ENCODE measurements around the gene VASH2. TPM values are rescaled to one million over a fixed set of nuclear protein-coding genes. Genes with fewer than 3 reads are reported as not detected.

VASH2 gene
- total RNA-seq, 1 experiment from 2014 or later, result not detected

- intact Hi-C loops (cut with micrococcal nuclease), result no loop called here
- TF ChIP-seq CTCF (IDR thresholded peaks at IDR 0.05; ENCODE audit: unreplicated experiment), result no peak
- Mint-ChIP-seq H3K4me3 (ENCODE audit: unreplicated experiment) (no peak overlapping the region), H3K4me1 (ENCODE audit: insufficient read depth, unreplicated experiment) (no peaks in the 10 kb centered on the region), H3K27me3 (ENCODE audit: insufficient read depth, unreplicated experiment) (no peaks in the 10 kb centered on the region), H3K9me3 (ENCODE audit: unreplicated experiment) (no peaks in the 10 kb centered on the region), H3K27ac (ENCODE audit: low read depth, unreplicated experiment) (no peak overlapping the region), H3K36me3 (ENCODE audit: insufficient read depth, unreplicated experiment) (no peaks in the 10 kb centered on the region)
- BruUV-seq (replicated peaks), result no TSS peak
- ChIA-PET POLR2A (no interaction called here), CTCF (interaction anchor here (0.8 to 1.2 kb wide), 5 partner anchors 9 to 15 kb away, joined by 3 to 5 read pairs (median 4); no protein-coding TSS in a partner anchor)
- no peak for DNase-seq (ENCODE audit: unreplicated experiment)
Observed at GRCh38 chr1:212981571-212982328, 31.4 kb downstream of the VASH2 start.

GRCh38 chr1:212982430-212983152 is 32.2 kb downstream of the VASH2 start:
- DNase-seq (ENCODE audit: unreplicated experiment), result no peak
- H3K27ac Mint-ChIP-seq (ENCODE audit: low read depth, unreplicated experiment), result no peak overlapping the region
- intact Hi-C loops (cut with micrococcal nuclease), result no loop called here
- TF ChIP-seq CTCF (IDR thresholded peaks at IDR 0.05; ENCODE audit: unreplicated experiment), result no peak
- BruUV-seq (replicated peaks), result no TSS peak
- H3K36me3 Mint-ChIP-seq (ENCODE audit: insufficient read depth, unreplicated experiment), result no peaks in the 10 kb centered on the region
- ChIA-PET POLR2A (interaction anchor here (0.8 kb wide), 1 partner anchor 191 kb away, joined by 3 read pairs; the partner anchor contains the start of gene NSL1), CTCF (interaction anchor here (0.8 to 1.2 kb wide), 5 partner anchors 8 to 109 kb away, joined by 3 to 5 read pairs (median 4); no protein-coding TSS in a partner anchor)
- no peak overlapping the region for H3K4me3 Mint-ChIP-seq (ENCODE audit: unreplicated experiment)
- no peaks in the 10 kb centered on the region for H3K4me1 Mint-ChIP-seq (ENCODE audit: insufficient read depth, unreplicated experiment)
- H3K9me3 Mint-ChIP-seq (ENCODE audit: unreplicated experiment), result no peaks in the 10 kb centered on the region
- no peaks in the 10 kb centered on the region for H3K27me3 Mint-ChIP-seq (ENCODE audit: insufficient read depth, unreplicated experiment)

- no peaks in the 10 kb centered on the region for H3K27me3 Mint-ChIP-seq (ENCODE audit: insufficient read depth, unreplicated experiment)
- no peak for DNase-seq (ENCODE audit: unreplicated experiment)
- BruUV-seq (replicated peaks), result no TSS peak
- peaks cover 8% of the 10 kb centered on the region for H3K4me1 Mint-ChIP-seq (ENCODE audit: insufficient read depth, unreplicated experiment)
- TF ChIP-seq CTCF (IDR thresholded peaks at IDR 0.05; ENCODE audit: unreplicated experiment), result no peak
- no peak overlapping the region for H3K4me3 Mint-ChIP-seq (ENCODE audit: unreplicated experiment)
- peaks cover 7% of the 10 kb centered on the region for H3K36me3 Mint-ChIP-seq (ENCODE audit: insufficient read depth, unreplicated experiment)
- intact Hi-C loops (cut with micrococcal nuclease), result no loop called here
- H3K9me3 Mint-ChIP-seq (ENCODE audit: unreplicated experiment), result no peaks in the 10 kb centered on the region
- H3K27ac Mint-ChIP-seq (ENCODE audit: low read depth, unreplicated experiment), result no peak overlapping the region
- POLR2A ChIA-PET, result no interaction called here
- CTCF ChIA-PET, result interaction anchor here (1.3 to 4.6 kb wide), 2 partner anchors 13 to 29 kb away, joined by 5 to 76 read pairs; no protein-coding TSS in a partner anchor
Observed at GRCh38 chr1:212983482-212983881, 33.1 kb downstream of the VASH2 start.

Measured in MCF 10A (cell line).